K562 (cell line): ENCODE data around the gene TICAM1. TPM values are rescaled to one million over a fixed set of nuclear protein-coding genes. Genes with fewer than 3 reads are reported as not detected.

Experiments used
- ADNP ChIP-seq: fragments of 200-800 bp; sonication (Bioruptor generic); IDR thresholded peaks from 2 replicates; pipeline ENCODE4 v1.6.1; 2016; ENCODE audit warnings: missing genetic modification characterization, missing compliant biosample characterization
- CC2D1A ChIP-seq: fragments of 450-650 bp; IDR thresholded peaks from 2 replicates; pipeline ENCODE4 v1.6.1; 2017; ENCODE audit warnings: mild to moderate bottlenecking
- ELF1 ChIP-seq: fragments of 200-800 bp; sonication (Bioruptor generic); IDR thresholded peaks from 2 replicates; pipeline ENCODE4 v1.6.1; 2016; ENCODE audit warnings: missing genetic modification characterization, missing compliant biosample characterization
- ETV5 ChIP-seq: sonication (generic); formaldehyde crosslinking; IDR thresholded peaks from 2 replicates; pipeline ENCODE4 v1.4.0; 2020; ENCODE audit warnings: low read depth, mild to moderate bottlenecking, missing genetic modification reagents
- FOS ChIP-seq: IDR thresholded peaks from 3 replicates; pipeline ENCODE4 v1.6.1; 2011; ENCODE audit not compliant: insufficient read length; ENCODE audit errors: extremely low read depth
- FOXK2 ChIP-seq, 2 experiments: fragments of 450-650 bp; IDR thresholded peaks in 1 of 2; conservative IDR thresholded peaks in 1 of 2; 2 replicates each; pipeline ENCODE4 v1.6.1; 2016; ENCODE audit warnings: low read depth in 2 of 2, mild to moderate bottlenecking in 1 of 2
- IRF9 ChIP-seq: fragments of 450-650 bp; IDR thresholded peaks from 2 replicates; pipeline ENCODE4 v1.6.1; 2016; ENCODE audit warnings: missing biosample characterization, missing genetic modification characterization
- MXI1 ChIP-seq: IDR thresholded peaks from 2 replicates; pipeline ENCODE4 v1.6.1; 2011; ENCODE audit warnings: low read depth, mild to moderate bottlenecking, improper control_type of control experiment, low read length
- POLR2A ChIP-seq: fragments of 450-650 bp; conservative IDR thresholded peaks from 2 replicates; pipeline ENCODE4 v1.6.1; 2016
- POLR2AphosphoS2 ChIP-seq: IDR thresholded peaks from 2 replicates; pipeline ENCODE4 v1.6.1; 2012; ENCODE audit warnings: low read length, improper control_type of control experiment
- POLR2B ChIP-seq: fragments of 450-650 bp; IDR thresholded peaks from 2 replicates; pipeline ENCODE4 v1.6.1; 2018; ENCODE audit warnings: low read depth; ENCODE audit not compliant: partially characterized antibody
- SRF ChIP-seq, 2 experiments: fragments of 250-450, 450-650 bp in 1 of 2; sonication (Bioruptor Pico) in 1 of 2; sonication (generic) in 1 of 2; formaldehyde crosslinking; IDR thresholded peaks; 2 replicates each; pipeline versions ENCODE4 v1.5.0 to v1.5.1; 2020 to 2022; ENCODE audit warnings: mild to moderate bottlenecking in 1 of 2, missing genetic modification reagents in 1 of 2
- TAF1 ChIP-seq: IDR thresholded peaks from 2 replicates; pipeline ENCODE4 v1.6.1; 2011; ENCODE audit warnings: mild to moderate bottlenecking, low read length, moderate library complexity; ENCODE audit not compliant: insufficient read depth, control insufficient read depth, severe bottlenecking; ENCODE audit errors: extremely low read depth
- TFAM ChIP-seq: fragments of 250-450 bp; sonication (Bioruptor Pico); conservative IDR thresholded peaks from 2 replicates; pipeline ENCODE4 v1.5.0; 2021; ENCODE audit warnings: mild to moderate bottlenecking, moderate library complexity
- VEZF1 ChIP-seq: fragments of 200-800 bp; sonication (Bioruptor generic); IDR thresholded peaks from 2 replicates; pipeline ENCODE4 v1.6.1; 2017; ENCODE audit warnings: missing genetic modification characterization, missing compliant biosample characterization
- ZNF134 ChIP-seq: fragments of 250-450 bp; sonication (Bioruptor Pico); conservative IDR thresholded peaks from 2 replicates; pipeline ENCODE4 v1.4.0; 2020
- ZNF143 ChIP-seq: sonication (generic); formaldehyde crosslinking; IDR thresholded peaks from 2 replicates; pipeline ENCODE4 v1.9.0; 2022; ENCODE audit warnings: mild to moderate bottlenecking, missing genetic modification reagents
- ZSCAN32 ChIP-seq: fragments of 450-650 bp; formaldehyde crosslinking; IDR thresholded peaks from 2 replicates; pipeline ENCODE4 v1.4.0; 2020; ENCODE audit warnings: mild to moderate bottlenecking, moderate library complexity
- polyA plus RNA-seq, 8 experiments: library from polyadenylated mRNA; depleted of rRNA in 4 of 8; stranded (reverse) in 5 of 8; unstranded in 3 of 8; fragments of >200 nt; fragmentation: Nextera tagmentation in 2 of 8; fragmentation: Illumina TruSeq in 1 of 8; extraction: Ambion mirVana in 2 of 8; extraction: Trizol in 1 of 8; gene quantifications; 2 replicates each; pipeline versions ENCODE4 v1.2.1 to v1.2.3, GENCODE V29; 2011 to 2014; ENCODE audit warnings: inconsistent platforms in 1 of 8, missing spikeins in 1 of 8
- total RNA-seq, 7 experiments: library from RNA; depleted of rRNA in 6 of 7; stranded (reverse); fragments of >200 nt in 6 of 7; fragmentation: Illumina TruSeq in 2 of 7; extraction: Trizol in 2 of 7; gene quantifications; 2 replicates each; pipeline versions ENCODE4 v1.2.1 to v1.2.3, GENCODE V29; 2011 to 2021; ENCODE audit warnings: low replicate concordance in 1 of 7
- TF ChIP-seq, protein P1 (sequence below): fragments of 450-650 bp; IDR thresholded peaks from 2 replicates; pipeline ENCODE4 v1.6.1; 2017; ENCODE audit warnings: antibody characterized with exemption, mild to moderate bottlenecking
- TF ChIP-seq, protein P2 (sequence below), 2 experiments: fragments of 450-650 bp in 1 of 2; sonication (generic) in 1 of 2; formaldehyde crosslinking in 1 of 2; IDR thresholded peaks in 1 of 2; conservative IDR thresholded peaks in 1 of 2; 2 replicates each; pipeline versions ENCODE4 v1.6.1 to v1.8.1; 2016 to 2023; ENCODE audit warnings: mild to moderate bottlenecking in 2 of 2, moderate library complexity in 2 of 2, inconsistent platforms in 1 of 2, missing genetic modification reagents in 1 of 2

Gene TICAM1
- total and polyA plus RNA-seq, 9 of the 15 experiments (the other 6 are each of a cell fraction or from before 2014, with no cell fraction given): 0.07 to 11.6 (median 1.5) TPM

DNA sequence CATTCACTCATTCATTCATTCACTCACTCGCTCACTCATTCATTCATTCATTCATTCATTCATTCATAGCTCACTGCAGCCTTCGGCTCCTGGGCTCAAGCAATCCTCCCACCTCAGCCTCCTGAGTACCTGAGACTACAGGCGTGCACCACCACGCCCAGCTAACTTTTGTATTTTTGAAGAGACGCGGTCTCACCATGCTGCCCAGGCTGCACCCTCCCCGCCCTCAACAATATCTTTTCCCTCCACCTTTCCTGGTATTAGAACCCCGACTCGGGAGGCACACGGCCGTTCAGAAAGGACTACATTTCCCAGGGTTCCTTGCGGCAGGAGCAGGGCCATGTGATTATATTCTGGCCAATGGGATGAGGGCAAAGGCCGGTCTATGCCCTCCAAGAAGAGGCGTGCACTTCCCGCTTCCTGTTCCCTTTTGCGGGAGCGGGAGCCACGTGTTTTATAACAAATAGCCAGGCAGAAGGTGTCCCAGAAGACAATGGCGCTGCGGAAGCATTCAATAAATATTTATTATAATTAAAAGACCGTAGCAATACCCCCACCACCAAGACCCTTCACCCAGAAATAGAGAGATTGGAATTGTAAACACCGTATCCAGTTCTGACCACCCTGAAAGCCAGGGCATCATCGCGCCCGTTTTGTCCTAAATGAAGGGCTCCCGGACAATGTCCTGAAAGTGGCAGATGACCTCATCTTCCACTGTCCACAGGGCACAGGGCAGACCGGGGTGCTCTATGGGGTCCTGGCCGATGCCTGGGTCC is 15.9 kb downstream of the TICAM1 start (continued):
- TF ChIP-seq, protein P1, sequence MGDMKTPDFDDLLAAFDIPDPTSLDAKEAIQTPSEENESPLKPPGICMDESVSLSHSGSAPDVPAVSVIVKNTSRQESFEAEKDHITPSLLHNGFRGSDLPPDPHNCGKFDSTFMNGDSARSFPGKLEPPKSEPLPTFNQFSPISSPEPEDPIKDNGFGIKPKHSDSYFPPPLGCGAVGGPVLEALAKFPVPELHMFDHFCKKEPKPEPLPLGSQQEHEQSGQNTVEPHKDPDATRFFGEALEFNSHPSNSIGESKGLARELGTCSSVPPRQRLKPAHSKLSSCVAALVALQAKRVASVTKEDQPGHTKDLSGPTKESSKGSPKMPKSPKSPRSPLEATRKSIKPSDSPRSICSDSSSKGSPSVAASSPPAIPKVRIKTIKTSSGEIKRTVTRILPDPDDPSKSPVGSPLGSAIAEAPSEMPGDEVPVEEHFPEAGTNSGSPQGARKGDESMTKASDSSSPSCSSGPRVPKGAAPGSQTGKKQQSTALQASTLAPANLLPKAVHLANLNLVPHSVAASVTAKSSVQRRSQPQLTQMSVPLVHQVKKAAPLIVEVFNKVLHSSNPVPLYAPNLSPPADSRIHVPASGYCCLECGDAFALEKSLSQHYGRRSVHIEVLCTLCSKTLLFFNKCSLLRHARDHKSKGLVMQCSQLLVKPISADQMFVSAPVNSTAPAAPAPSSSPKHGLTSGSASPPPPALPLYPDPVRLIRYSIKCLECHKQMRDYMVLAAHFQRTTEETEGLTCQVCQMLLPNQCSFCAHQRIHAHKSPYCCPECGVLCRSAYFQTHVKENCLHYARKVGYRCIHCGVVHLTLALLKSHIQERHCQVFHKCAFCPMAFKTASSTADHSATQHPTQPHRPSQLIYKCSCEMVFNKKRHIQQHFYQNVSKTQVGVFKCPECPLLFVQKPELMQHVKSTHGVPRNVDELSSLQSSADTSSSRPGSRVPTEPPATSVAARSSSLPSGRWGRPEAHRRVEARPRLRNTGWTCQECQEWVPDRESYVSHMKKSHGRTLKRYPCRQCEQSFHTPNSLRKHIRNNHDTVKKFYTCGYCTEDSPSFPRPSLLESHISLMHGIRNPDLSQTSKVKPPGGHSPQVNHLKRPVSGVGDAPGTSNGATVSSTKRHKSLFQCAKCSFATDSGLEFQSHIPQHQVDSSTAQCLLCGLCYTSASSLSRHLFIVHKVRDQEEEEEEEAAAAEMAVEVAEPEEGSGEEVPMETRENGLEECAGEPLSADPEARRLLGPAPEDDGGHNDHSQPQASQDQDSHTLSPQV: peak; percentile 94
- 0 out of 2 replicates have a peak, but pooled peaks have one; percentile 20 for TF ChIP-seq ETV5 (CRISPR knock-in tag)
- TF ChIP-seq FOXK2 (conservative IDR thresholded peaks at IDR 0.05 in 1 of 2, IDR thresholded peaks at IDR 0.05 in 1 of 2; ENCODE audit: low read depth in 2 of 2): peak in 1 of 2 experiments; percentile 78; a peak in 2 of 4 replicates
- peak; percentile 93 for TF ChIP-seq ZNF143 (CRISPR knock-in tag)
- TF ChIP-seq IRF9 (tag): no peak
- peak; percentile 22 for TF ChIP-seq TAF1
- TF ChIP-seq TFAM (CRISPR knock-in tag): no peak
- peak; percentile 96 for TF ChIP-seq ELF1 (tag)
- 0 out of 2 replicates have a peak, but pooled peaks have one; percentile 5 for TF ChIP-seq ZSCAN32 (CRISPR knock-in tag)
- peak; percentile 73 for TF ChIP-seq FOS
- TF ChIP-seq POLR2B: peak; percentile 50
- TF ChIP-seq, protein P2, sequence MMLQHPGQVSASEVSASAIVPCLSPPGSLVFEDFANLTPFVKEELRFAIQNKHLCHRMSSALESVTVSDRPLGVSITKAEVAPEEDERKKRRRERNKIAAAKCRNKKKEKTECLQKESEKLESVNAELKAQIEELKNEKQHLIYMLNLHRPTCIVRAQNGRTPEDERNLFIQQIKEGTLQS (IDR thresholded peaks at IDR 0.05): 0 out of 2 replicates have a peak, but pooled peaks have one; percentile 13
- TF ChIP-seq, protein P2 (CRISPR knock-in tag; conservative IDR thresholded peaks at IDR 0.05): no peak
- TF ChIP-seq ADNP: peak; percentile 11; the same call in 1 of the 2 replicates
- peak; percentile 96; the same call in 1 of the 2 replicates for TF ChIP-seq POLR2AphosphoS2
- 0 out of 2 replicates have a peak, but pooled peaks have one; percentile 15 for TF ChIP-seq VEZF1 (CRISPR knock-in tag)
- 0 out of 2 replicates have a peak, but pooled peaks have one; percentile 9 for TF ChIP-seq CC2D1A
- TF ChIP-seq POLR2A: peak; percentile 62
- TF ChIP-seq SRF (CRISPR knock-in tag; IDR thresholded peaks at IDR 0.05): peak in 1 of 2 experiments; percentile 89; a peak in 2 of 4 replicates
- TF ChIP-seq MXI1: peak; percentile 92
- TF ChIP-seq ZNF134 (CRISPR knock-in tag): no peak
